Stimulated activated CD8-positive, alpha-beta memory T cell treated with anti-CD3 and anti-CD28 coated beads, Interleukin-12 subunit alpha, Interleukin-12 subunit beta, amount 100 ng/mL, for 4 hours (primary cell): ENCODE measurements around the gene UGT2B28.
"Not testable (repeated sequence)": the region's sequence is repeated elsewhere in the genome, so short reads cannot be mapped to it uniquely, and the experiment has no call there.

Experiments used
- DNase-seq: peaks from one replicate; pipeline ENCODE4 v3.0.0-alpha.2; 2020; ENCODE audit warnings: low read depth

The UGT2B28 gene

DNA sequence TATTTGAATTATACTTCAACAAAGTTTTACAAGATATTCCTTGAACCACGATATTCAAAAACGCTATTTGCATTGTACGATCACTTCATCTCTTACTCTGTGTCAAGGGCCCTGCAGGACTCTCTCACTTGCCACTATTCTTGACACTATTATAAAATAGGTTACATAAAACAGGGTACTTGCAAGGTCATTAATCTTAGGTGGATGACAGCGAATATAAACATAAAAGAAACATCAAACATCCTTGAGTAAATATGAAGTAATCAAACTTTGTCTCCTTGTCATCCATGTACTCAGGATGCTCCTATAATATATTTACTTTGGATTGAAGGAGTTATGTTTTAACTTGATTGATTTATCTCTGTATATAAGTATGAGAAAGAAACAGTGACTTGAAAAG, at the start of gene UGT2B28:
TSS of gene UGT2B28 (plus strand) at position 395 of the 400 bp plus-strand sequence. CDS start 26 bp downstream, outside the sequence.
- not testable (repeated sequence) for DNase-seq

DNA sequence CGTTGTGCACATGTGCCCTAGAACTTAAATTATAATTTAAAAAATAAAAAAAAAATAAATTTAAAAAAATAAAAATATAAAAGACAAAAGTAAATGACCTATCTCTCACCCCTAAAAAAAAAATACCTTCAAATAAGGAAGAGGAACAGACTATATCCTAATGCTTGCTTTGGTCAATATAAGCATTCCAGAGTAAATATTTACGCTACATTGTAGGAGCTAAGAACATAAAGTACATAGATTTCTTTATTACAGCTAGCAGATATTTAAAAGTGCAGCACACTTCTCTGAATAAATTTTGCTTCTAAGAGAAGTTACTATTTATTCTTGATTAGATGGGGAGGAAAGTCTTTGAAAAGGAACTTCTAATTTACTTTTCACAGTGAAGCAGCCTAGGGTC, 41.2 kb upstream of the UGT2B28 start:
- DNase-seq, result no peak

DNA sequence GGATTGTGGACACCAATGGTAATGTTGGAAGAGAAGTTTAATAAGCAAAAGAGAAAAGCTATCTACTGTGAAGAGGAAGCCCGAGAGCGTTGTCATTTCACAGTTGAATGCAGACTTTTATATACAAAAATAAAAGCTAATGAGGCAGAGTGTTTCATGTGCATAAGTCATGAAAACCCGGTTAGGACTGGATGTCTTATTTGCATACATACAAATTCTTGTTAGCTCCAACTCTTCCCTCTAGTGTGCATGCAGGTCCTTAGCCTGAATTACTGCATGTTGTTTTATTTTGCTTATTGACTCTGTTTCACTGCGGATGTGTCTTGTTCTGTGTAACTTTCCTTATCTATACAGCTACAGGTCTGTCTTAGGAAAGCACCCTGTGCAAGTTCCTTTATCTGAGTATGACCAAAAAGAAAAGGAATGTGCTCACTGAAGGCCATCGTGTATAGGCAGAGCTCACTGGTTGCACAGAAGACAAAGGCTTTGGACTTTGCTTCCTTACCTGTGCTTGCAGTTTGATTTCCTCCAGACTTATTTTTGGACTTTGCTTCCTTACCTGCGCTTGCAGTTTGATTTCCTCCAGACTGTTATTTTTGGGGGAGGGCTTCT, 40.6 kb upstream of the UGT2B28 start:
- no peak for DNase-seq

DNA sequence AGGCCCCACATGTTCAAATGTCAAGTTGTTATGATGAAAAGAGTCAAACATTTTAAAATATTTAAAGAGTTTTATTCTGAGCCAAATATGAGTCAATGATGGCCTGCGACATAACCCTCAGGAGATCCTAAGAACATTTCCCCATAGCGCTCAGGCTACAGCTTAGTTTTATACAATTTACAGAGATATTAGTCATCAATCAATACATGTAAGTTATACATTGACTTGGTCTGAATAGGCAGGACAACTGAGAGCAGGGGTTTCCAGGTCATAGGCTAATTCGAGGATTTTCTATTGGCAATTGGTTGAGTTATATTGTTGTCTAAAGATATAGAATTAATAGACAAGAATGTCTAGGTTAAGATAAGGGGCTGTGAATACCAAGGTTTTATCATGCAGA, 39.5 kb upstream of the UGT2B28 start:
- not testable (repeated sequence) for DNase-seq

DNA sequence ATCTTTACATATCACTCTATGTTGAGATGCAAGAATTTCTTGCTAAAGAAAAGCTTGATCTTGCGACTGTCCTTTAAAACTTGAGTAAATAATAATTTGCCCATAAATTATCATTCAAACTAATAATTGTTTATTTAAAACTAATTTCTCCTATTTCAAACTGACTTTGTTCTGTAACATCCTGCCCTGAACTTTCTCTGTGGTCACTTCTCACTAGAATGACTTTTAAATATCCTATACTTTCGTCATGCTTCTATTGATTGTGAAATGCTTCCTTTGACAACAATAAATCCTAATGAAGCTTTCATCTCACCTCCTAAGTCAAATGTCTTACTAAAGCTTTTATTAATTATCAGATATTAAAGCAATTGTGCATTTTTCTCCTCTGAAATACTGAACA, 38.5 kb upstream of the UGT2B28 start:
- DNase-seq, result not testable (repeated sequence)

DNA sequence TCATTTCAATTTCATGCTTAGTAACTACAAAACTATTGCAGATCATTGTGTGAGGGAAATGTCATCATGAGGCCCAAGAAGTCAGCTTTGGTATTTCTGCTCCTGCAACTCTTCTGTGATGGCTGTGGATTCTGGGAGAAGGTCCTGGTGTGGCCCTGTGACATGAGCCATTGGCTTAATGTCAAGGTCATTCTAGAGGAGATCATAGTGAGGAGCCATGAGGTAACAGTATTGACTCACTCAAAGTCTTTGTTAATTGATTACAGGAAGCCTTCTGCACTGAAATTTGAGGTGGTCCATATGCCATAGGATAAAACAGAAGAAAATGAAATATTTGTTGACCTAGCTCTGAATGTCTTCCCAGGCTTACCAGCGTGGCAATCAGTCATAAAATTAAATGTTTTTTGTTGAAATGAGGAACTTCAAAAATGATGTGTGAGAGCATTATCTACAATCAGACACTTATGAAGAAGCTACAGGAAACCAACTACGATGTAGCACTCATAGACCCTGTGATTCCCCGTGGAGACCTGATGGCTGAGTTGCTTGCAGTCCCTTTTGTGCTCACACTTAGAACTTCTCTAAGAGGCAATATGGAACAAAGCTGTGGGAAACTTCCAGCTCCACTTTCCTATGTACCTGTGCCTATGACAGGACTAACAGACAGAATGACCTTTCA, 37.6 kb upstream of the UGT2B28 start:
- not testable (repeated sequence) for DNase-seq

DNA sequence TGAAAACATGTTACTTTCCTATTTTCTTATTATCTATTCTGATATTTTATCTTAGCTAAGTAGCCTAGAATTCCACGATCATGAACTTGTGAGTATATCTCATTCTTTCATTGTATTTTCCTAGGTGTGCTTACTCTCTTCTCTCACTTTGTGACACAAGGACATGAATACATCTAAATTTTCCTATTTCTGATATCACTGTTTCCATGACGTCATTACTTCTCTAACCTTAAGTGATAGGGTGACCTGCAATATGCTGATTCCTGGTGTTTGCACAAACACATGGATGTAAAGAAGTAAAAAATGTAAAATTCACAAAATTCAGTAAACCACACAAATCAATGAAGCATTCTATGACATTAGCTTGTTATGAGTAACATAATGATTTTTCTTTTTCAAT, 29.4 kb upstream of the UGT2B28 start:
- not testable (repeated sequence) for DNase-seq

DNA sequence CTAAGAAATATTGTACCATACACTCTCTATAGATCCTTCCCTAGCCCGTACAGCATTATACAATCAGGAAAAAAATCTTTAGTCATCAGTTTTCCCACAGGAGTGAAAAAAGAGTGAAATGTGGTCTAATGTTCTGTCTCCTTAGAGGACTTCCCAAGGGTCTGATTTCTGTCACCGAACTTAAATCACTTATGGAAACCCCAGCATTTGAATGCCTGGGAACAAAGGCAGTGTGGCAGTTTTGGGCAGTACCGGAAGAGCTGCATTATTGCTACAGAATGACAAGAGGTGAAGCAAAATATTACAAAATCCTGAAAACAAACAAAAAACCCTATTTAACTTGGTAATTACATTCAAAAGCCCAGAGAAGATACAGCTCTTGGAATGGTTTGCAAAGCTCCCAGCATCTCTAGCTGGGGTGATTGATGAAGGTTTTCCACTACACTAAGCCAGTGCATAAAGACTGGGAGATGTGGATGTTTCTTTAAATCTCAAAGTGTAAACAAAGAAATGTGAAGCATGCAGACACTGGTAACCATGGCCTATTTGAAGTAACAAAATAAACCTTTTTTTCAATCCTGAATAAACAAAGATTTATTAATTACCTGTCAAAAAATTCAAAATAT, 27.0 kb upstream of the UGT2B28 start:
- not testable (repeated sequence) for DNase-seq

DNA sequence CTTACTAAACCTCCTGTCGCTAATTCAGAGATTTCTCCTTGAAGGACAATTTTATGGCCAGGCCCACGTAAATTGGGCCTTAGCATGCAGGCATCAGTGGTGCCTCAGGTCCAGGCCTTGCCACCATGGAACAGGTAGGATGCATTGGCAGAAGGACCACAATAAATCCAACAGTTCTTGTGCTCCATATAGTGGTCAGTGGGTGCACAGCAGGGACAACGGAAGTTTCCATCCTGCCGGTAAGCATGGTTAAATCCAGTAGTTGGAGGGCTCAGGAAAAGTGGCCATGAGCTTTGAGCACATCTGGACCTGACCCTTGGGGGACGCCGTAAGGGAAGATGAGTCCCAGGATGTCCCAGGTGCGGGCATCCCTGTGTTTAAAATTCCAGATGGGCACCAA, 11.7 kb upstream of the UGT2B28 start:
- DNase-seq, result not testable (repeated sequence)

DNA sequence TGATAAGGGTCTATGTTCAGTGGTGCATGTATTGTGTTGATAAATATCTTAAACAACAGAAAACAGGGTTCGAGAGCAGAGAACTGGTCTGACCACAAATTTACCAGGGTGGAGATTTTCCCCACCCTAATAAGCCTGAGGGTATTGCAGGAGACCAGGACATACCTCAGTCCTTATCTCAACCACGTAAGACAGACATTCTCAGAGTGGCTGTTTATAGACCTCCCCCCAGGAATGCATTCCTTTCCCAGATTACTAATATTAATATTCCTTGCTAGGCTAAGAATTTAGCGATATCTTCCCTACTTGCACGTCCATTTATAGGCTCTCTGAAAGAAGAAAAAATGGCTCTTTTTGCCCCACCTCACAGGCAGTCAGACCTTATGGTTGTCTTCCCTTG, 16.1 kb downstream of the UGT2B28 start:
- not testable (repeated sequence) for DNase-seq

DNA sequence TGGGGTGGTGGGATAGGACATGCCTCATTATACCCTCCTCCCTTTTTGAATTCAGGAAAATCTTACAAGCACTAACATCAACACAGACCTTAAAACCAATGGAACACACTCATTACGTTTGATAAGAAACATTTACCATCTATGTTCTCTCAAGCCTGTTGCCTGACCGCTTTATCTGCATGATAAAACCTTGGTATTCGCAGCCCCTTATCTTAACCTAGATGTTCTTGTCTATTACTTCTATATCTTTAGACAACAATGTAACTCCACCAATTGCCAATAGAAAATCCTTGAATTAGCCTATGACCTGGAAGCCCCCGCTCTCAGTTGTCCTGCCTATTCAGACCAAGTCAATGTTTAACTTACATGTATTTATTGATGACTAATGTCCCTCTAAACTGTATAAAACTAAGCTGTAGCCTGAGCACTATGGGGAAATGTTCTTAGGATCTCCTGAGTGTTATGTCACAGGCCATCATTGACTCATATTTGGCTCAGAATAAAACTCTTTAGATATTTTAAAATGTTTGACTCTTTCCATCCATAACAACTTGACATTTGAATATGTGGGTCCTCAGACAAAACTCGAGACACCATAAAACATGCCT, 28.3 kb downstream of the UGT2B28 start:
- not testable (repeated sequence) for DNase-seq

DNA sequence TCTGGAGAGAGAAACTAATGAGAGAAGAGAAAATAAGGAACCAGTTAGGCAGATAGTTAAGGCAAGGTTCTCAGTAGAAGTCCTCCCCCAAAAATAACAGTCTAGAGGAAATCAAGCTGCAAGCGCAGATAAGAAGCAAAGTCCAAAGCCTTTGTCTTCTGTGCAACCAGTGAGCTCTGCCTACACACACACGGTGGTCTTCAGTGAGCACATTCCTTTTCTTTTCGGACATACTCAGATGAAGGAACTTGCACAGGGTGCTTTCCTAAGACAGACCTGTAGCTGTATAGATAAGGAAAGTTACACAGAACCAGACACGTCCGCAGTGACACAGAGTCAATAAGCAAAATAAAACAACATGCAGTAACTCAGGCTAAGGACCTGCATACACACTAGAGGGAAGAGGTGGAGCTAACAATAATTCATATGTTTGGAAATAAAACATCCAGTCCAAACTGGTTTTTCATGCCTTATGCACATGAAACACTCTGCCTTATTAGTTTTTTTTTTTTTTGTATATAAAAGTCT, 29.3 kb downstream of the UGT2B28 start:
- DNase-seq, result not testable (repeated sequence)

DNA sequence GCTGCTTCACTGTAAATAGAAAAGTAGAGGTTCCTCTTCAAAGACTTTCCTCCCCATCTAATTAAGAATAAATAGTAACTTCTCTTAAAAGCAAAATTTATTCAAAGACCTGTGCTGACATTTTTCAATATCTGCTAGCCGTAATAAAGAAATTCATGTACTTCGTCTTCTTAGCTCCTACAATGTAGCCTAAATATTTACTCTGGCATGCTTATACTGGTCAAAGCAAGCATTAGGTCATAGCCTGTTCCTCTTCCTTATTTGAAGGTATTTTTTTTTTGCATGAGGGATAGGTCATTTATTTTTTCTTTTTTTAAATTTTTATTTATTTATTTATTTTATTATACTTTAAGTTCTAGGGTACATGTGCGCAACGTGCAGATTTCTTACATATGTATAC, 30.0 kb downstream of the UGT2B28 start:
- DNase-seq, result not testable (repeated sequence)

DNA sequence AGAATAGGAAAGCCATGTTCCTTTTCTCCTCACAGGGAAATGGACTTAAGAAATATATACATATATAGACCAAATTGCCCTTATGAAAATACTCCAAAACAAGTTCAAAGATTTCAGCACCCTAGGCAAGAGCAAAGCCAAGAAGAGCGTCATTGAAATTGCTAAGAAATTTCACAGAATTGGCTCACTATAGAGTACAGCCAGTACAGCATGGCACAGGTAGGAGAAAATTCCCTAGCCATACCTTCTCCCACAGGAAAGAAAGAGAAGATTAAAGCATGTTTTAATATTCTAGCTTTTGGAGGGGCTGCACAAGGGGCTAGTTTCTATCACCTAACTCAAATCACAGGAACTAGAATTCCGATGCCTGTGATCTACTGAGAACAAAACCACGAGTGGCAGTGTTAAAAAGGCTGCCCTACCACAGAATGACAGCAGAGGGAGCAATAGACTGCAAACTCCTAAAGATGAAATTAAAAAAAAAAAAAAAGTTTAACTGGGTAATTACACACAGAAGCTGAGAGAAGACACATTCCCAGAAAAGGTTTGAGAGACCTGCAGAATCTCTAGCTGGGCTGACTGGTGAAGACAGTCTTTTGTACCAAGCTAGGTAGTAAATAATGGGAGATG, 37.5 kb downstream of the UGT2B28 start:
- DNase-seq, result not testable (repeated sequence)

DNA sequence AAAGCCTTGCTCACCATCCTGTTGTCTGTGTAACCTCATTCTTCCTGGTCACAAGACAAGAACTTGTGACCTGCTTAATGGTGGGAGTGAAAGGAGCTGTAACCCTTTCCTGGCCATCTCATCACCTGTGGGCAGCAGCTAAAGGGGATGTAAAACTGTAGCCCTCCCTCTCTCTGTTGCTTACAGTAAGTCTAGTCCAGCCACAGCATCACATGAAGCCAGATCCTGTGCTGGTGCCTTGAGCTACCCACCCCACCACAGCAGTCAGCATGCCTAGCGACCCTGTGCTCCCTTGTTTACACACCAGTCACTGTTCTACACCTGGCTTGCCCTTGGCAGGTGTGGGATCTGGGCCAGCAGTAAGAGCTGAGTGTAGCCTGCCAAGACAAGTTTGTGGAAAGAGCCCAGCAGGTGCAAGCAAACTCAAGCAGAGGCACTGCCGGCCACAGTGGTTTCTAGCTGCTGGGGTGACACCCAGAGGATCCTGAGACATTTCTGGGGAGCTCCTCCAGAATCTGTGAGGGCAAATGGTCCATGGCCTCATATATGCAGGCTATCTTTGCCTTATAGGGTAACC, 41.0 kb downstream of the UGT2B28 start:
- no peak for DNase-seq

DNA sequence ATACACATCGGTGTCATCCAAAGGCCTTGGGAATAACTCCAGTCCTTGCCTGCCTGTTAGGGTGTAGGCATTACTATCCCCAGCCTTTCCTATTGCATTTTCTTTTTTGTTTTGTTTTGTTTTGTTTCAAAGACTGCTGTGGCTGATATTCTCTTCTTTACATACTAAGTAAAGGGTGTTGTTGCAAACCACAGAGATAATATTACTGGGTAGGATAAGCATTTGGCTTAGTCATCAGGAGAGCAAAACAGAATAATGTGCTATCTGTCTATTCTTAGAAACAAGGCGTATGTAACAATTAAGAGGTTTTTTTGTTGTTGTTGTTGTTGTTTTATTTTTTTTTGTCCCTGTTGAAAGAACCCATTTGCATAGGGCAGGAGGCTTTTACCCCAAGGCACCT, 41.8 kb downstream of the UGT2B28 start:
- no peak for DNase-seq

DNA sequence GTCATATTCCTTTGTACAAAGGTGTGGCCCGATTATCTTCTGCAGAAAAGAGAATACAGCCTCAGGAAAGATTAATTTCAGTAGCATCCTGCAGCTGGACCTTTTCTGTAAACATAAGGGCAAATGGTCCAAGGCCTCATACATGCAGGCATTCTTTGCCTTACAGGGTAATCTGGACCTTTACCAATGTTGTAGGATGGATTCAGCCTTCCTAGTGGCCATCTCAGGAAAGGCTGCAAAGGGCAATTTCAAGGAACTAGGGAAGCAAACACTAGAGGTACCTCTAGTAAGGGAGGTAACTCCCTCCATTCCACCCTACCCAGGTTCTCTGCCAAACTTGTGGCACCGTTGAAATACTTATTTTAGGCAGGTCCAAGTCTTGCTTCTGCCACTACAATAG, 43.0 kb downstream of the UGT2B28 start:
- no peak for DNase-seq

DNA sequence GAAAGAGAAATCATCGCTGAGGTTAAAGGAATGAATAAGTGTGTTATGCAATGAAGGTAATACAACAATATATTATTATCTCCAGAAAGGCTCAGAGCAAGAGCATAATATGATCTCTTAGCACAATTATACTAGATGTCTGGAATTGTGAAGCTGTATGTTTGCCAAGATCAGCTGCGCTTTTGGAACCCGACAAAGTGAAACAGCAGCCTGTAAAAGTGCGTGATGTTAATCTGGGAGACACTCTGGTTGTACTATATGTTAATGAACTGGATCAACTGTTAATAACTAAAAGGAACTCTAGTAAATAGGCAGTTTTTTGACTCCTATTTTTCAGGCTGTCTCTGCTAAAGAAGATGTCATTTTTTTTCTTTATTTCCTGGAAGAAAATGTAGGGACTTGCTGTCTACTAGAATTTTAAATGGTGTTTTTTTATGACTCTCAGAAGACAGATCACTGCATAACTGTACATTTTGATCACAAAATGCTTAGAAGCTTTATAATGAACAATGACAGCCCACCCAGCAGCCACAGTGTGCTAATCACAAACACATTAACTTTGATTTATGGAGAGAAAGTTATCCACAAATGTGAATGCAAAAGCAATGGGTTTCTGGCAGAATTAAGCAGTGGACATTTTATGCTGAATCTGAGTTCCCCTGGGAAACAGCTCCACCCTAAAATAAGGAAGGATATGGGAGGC, 50.2 kb downstream of the UGT2B28 start:
- DNase-seq, result no peak

DNA sequence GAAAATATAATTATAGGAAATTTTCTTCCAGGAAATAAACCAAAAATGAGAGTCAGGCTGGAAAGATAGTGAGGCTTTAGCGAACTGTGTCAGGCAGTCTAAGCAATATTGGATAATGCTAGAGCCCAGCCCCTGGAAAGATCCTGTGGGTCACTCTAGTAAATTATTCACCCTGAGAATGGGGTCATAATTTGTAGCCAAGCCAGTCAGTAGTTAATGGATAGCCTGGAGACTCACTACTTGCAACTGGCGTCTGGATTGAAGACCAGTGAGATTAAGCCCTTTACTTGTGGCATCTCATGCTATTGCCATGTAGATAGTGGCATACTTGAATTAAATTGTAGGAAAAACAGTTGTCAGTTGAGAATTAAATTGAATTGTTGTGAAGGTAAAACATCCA, 51.0 kb downstream of the UGT2B28 start:
- DNase-seq, result not testable (repeated sequence)

DNA sequence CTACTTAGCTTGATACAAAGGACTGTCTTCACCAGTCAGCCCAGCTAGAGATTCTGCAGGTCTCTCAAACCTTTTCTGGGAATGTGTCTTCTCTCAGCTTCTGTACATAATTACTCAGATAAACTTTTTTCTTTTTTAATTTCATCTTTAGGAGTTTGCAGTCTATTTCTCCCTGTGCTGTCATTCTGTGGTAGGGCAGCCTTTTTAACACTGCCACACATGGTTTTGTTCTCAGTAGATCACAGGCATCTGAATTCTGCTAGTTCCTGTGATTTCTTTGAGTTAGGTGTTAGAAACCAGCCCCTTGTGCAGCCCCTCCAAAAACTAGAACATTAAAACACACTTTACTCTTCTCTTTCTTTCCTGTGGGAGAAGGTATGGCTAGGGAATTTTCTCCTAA, 55.2 kb downstream of the UGT2B28 start:
- DNase-seq, result not testable (repeated sequence)

DNA sequence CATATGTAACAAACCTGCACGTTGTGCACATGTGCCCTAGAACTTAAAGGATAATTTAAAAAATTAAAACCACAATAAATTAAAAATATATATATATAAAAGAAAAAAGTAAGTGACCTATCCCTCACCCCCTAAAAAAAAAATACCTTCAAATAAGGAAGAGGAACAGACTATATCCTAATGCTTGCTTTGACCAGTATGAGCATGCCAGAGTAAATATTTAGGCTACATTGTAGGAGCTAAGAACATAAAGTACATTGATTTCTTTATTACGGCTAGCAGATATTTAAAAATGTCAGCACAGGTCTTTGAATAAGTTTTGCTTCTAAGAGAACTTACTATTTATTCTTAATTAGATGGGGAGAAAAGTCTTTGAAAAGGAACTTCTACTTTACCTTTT, 62.8 kb downstream of the UGT2B28 start:
- DNase-seq, result not testable (repeated sequence)
